Sigmoid colon (tissue), 7 donors: ENCODE data around the gene RNF125. TPM values are rescaled to one million over a fixed set of nuclear protein-coding genes. Genes with fewer than 3 reads are reported as not detected.
A peak's percentile ranks its signal among the peaks of the same experiment; 100 is the strongest.
"Not testable (repeated sequence)": the region's sequence is repeated elsewhere in the genome, so short reads cannot be mapped to it uniquely, and the experiment has no call there.

Experiments
- DNase-seq: peaks from one replicate; pipeline ENCODE4 v3.0.0-alpha.2; 2019
- H3K27ac ChIP-seq, 4 donors: fragments of 200-600 bp; sonication (generic); one replicate each; pipeline ENCODE4 v1.5.1; 2016 to 2019; ENCODE audit warnings: mild to moderate bottlenecking in 1 of 4
- H3K27me3 ChIP-seq, 3 donors: fragments of 200-600 bp; sonication (generic); one replicate each; pipeline ENCODE4 v1.5.1; 2019; ENCODE audit warnings: mild to moderate bottlenecking in 1 of 3
- H3K36me3 ChIP-seq, 4 donors: fragments of 200-600 bp; sonication (generic); one replicate each; pipeline ENCODE4 v1.5.1; 2016 to 2019
- H3K4me1 ChIP-seq, 4 donors: fragments of 200-600 bp; sonication (generic); one replicate each; pipeline ENCODE4 v1.5.1; 2017 to 2019
- H3K4me3 ChIP-seq, 4 donors: fragments of 200-600 bp; sonication (generic); one replicate each; pipeline ENCODE4 v1.5.1; 2017 to 2019; ENCODE audit warnings: mild to moderate bottlenecking in 2 of 4, moderate library complexity in 1 of 4
- H3K9me3 ChIP-seq, 4 donors: fragments of 200-600 bp in 3 of 4; sonication (generic) in 3 of 4; one replicate each; pipeline versions ENCODE4 v1.5.1 to v1.6.1; 2013 to 2019
- EP300 ChIP-seq, 4 donors: sonication (generic); formaldehyde crosslinking; IDR thresholded peaks; one replicate each; pipeline ENCODE4 v1.6.1; 2017; ENCODE audit warnings: antibody characterized with exemption in 4 of 4
- POLR2A ChIP-seq, 2 donors: fragments of 450-650 bp; IDR thresholded peaks; one replicate each; pipeline ENCODE4 v1.6.1; 2016; ENCODE audit warnings: antibody characterized with exemption in 2 of 2, mild to moderate bottlenecking in 2 of 2, moderate library complexity in 2 of 2
- POLR2AphosphoS5 ChIP-seq, 4 donors: sonication (generic); formaldehyde crosslinking; IDR thresholded peaks; one replicate each; pipeline ENCODE4 v1.6.1; 2017; ENCODE audit warnings: antibody characterized with exemption in 4 of 4
- WGBS, 2 donors: extraction: QIAGEN DNeasy Blood & Tissue Kit; methylation state at CpG; one replicate each; pipeline ENCODE4 v1.1.7; 2013; 5-methylcytosine and 5-hydroxymethylcytosine counted together
- intact Hi-C: fragments of 100-400 bp; cut with DNase I; formaldehyde crosslinking; loops from one replicate; pipeline ENCODE4 v1.15.1; 2023
- polyA plus RNA-seq, 3 donors: library from polyadenylated mRNA; stranded (reverse); fragments of 200-250 nt; gene quantifications; one replicate each; pipeline ENCODE4 v1.2.3, GENCODE V29; 2013
- total RNA-seq, 4 donors: library from RNA; depleted of rRNA; stranded (reverse); fragments of >200 nt; gene quantifications; one replicate each; pipeline ENCODE4 v1.1.0, GENCODE V29; 2016
- TF ChIP-seq, protein P1 (sequence below), 4 experiments: fragments of 450-650 bp in 3 of 4; fragments of 200-600 bp in 1 of 4; IDR thresholded peaks; one replicate each; pipeline ENCODE4 v1.5.1; 2016 to 2019; ENCODE audit warnings: antibody characterized with exemption in 4 of 4, mild to moderate bottlenecking in 3 of 4, moderate library complexity in 2 of 4
- donor health status: healthy with polysubstance abuse.
- donor health status: Bipolar disorder and iron deficiency.
- donor health status: healthy.

RNF125 gene
- total and polyA plus RNA-seq, 7 donors: 0.95 to 5.9 (median 4.8) TPM

DNA sequence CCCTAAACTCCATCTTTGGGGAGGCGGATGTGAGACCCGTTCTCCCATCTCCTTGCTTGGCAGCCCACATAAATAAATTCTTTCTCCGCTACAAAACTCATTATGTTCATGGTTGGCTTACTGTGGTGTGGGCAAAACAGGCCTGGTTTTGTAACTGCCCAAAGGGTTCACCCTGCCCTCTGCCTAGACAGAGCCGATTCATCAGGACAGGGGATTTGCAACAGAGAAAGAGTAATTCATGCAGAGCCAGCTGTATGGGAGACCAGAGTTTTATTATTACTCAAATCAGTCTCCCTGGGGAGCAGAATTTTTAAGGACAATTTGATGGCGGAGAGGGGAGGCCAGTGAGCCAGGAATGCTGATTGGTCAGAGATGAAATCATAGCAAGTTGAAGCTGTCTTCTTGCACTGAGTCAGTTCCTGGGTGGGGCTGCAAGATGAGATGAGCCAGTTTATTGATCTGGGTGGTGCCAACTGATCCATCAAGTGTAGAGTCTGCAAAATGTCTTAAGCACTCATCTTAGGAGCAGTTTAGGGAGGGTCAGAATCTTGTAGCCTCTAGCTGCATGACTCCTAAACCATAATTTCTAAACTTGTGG, 8.4 kb upstream of the RNF125 start:
- 95 to 97% methylated on average over 5 of the region's 5 CpGs for WGBS, 2 donors
- Histone ChIP-seq H3K27ac (no peak overlapping the region), H3K36me3 (no peaks in the 10 kb centered on the region), H3K9me3 (no peaks in the 10 kb centered on the region), H3K4me3 (no peak overlapping the region), H3K27me3 (no peaks in the 10 kb centered on the region), H3K4me1 (no peaks in the 10 kb centered on the region)
- intact Hi-C loops: no loop called here
- DNase-seq: no peak
- TF ChIP-seq, protein P1, sequence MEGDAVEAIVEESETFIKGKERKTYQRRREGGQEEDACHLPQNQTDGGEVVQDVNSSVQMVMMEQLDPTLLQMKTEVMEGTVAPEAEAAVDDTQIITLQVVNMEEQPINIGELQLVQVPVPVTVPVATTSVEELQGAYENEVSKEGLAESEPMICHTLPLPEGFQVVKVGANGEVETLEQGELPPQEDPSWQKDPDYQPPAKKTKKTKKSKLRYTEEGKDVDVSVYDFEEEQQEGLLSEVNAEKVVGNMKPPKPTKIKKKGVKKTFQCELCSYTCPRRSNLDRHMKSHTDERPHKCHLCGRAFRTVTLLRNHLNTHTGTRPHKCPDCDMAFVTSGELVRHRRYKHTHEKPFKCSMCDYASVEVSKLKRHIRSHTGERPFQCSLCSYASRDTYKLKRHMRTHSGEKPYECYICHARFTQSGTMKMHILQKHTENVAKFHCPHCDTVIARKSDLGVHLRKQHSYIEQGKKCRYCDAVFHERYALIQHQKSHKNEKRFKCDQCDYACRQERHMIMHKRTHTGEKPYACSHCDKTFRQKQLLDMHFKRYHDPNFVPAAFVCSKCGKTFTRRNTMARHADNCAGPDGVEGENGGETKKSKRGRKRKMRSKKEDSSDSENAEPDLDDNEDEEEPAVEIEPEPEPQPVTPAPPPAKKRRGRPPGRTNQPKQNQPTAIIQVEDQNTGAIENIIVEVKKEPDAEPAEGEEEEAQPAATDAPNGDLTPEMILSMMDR (IDR thresholded peaks at IDR 0.05): no peak
- TF ChIP-seq POLR2AphosphoS5 (IDR thresholded peaks at IDR 0.05): no peak
- TF ChIP-seq POLR2A (IDR thresholded peaks at IDR 0.05): no peak
- no peak for TF ChIP-seq EP300 (IDR thresholded peaks at IDR 0.05)

GRCh38 chr18:32011193-32011592, 7.4 kb upstream of the RNF125 start:
- H3K4me3 ChIP-seq: no peak overlapping the region
- no peaks in the 10 kb centered on the region for H3K4me1 ChIP-seq
- peaks cover 0 to 3% (median 0%) of the 10 kb centered on the region in 3 donors for H3K27me3 ChIP-seq
- H3K27ac ChIP-seq: no peak overlapping the region
- no peak for TF ChIP-seq EP300 (IDR thresholded peaks at IDR 0.05)
- TF ChIP-seq, protein P1 (IDR thresholded peaks at IDR 0.05): no peak
- no peak for TF ChIP-seq POLR2AphosphoS5 (IDR thresholded peaks at IDR 0.05)
- no peak for TF ChIP-seq POLR2A (IDR thresholded peaks at IDR 0.05)
- no peaks in the 10 kb centered on the region for H3K9me3 ChIP-seq
- H3K36me3 ChIP-seq: no peaks in the 10 kb centered on the region
- intact Hi-C loops: no loop called here
- 95 to 97% methylated on average over 3 of the region's 3 CpGs for WGBS, 2 donors
- DNase-seq: no peak

DNA sequence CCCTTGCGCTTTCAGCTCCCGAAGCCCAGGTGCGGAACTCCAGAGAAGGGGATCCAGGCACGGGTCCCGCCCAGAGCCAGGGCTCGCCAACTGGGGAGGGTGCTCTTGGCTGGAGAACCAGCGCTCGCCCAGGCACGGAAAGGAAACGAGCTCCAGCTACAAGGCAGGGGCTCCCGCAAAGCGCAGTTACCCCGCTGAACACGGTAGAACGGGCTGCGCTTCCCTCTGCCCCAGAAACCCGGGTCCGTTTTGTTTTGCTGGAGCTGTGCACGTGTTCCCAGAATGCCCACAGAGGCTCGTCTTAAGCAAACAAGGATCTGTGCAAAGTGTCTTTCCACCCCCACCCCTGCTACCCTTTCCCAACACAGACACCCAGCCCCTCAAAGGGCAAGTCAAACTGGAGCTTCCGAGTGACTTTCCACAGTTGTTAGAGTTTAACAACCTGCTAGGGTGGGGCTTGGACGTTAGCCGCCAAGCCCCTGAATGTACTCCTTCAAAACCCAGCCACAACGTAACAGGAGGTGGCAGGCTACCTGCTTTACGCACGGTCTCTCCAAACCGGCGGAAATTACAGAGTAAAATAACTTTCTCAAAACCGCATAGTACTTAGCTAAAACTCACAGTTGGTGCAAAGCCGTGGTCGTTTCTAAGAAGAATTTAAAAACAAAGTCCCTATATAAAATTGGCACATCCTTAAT, 775 bp downstream of the RNF125 start:
- WGBS, 2 donors: 0 to 1% methylated on average over 31 of the region's 31 CpGs
- no peak for DNase-seq
- TF ChIP-seq, protein P1 (IDR thresholded peaks at IDR 0.05): no peak
- TF ChIP-seq POLR2AphosphoS5 (IDR thresholded peaks at IDR 0.05): no peak
- TF ChIP-seq EP300 (IDR thresholded peaks at IDR 0.05): no peak
- no peak for TF ChIP-seq POLR2A (IDR thresholded peaks at IDR 0.05)
- H3K9me3 ChIP-seq: no peaks in the 10 kb centered on the region
- no peaks in the 10 kb centered on the region for H3K36me3 ChIP-seq
- peaks cover 0 to 4% (median 0%) of the 10 kb centered on the region in 3 donors for H3K27me3 ChIP-seq
- H3K27ac ChIP-seq: peak overlapping the region; percentile 48 to 73 (median 66)
- peak overlapping the region; percentile 31 to 61 (median 52) for H3K4me3 ChIP-seq
- intact Hi-C loops: no loop called here
- peaks cover 0 to 21% (median 16%) of the 10 kb centered on the region in 4 donors for H3K4me1 ChIP-seq

GRCh38 chr18:32019949-32020625, 1.5 kb downstream of the RNF125 start:
- intact Hi-C loops, H3K27me3 ChIP-seq, H3K9me3 ChIP-seq, H3K36me3 ChIP-seq, DNase-seq: not testable (repeated sequence)
- H3K27ac ChIP-seq: peak overlapping the region in 1 of 4 donors; percentile 66
- peaks cover 0 to 21% (median 16%) of the 10 kb centered on the region in 4 donors for H3K4me1 ChIP-seq
- 25 to 34% methylated on average over 14 of the region's 14 CpGs for WGBS, 2 donors
- peak overlapping the region in 3 of 4 donors; percentile 47 to 61 (median 57) for H3K4me3 ChIP-seq
